ENCODE measurements around the gene ZNF460. TPM values are rescaled to one million over a fixed set of nuclear protein-coding genes. Genes with fewer than 3 reads are reported as not detected.
A peak's percentile ranks its signal among the peaks of the same experiment; 100 is the strongest.

Gene ZNF460
- total and polyA plus RNA-seq, 2 of the 13 experiments (the other 11 are each of a cell fraction or from before 2014, with no cell fraction given), result 14.5 to 44.8 TPM

DNA sequence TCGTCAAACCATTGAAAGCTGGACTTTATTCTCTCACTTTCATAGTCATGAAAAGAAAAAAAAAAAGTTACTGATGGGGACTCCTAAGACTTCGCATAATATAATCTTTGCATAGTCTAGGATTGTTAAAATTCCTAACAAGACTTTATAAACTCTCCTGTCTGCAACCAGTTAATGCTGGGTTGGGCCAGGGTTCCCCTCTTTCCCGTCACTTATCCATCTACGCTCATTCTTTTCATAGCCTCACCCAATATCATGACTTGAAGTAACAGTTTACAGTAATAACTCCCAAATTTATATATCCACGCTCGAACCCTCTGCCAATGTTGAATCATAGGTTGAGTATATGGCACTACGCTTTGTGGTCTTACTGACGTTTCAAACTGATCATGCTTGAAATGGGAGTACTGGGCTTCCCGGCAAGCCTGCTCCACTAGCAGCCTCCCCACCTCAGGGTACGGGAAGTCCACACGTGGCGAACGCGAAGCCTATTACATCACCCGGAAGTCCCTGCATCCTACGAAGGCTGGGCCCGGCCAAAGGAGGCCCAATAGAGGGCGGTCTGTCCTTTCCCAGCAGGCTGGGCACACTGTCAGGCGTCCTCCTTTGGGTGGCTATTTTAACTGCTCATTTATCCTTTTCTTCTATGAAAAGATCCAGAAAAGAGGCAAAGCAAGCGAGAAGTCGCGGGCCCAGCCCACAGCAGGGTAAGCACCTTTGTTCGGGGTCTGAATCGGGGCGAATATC lies 694 bp upstream of the ZNF460 start (continued):
- TF ChIP-seq PPARG (CRISPR knock-in tag; conservative IDR thresholded peaks at IDR 0.05) (peak; percentile 48; the same call in 1 of the 2 replicates), ZNF484 (CRISPR knock-in tag; IDR thresholded peaks at IDR 0.05; ENCODE audit: borderline replicate concordance, low read depth) (no peak), HOXA5 (CRISPR knock-in tag; IDR thresholded peaks at IDR 0.05) (peak; percentile 74; the same call in 1 of the 2 replicates), ZFP36L1 (CRISPR knock-in tag; IDR thresholded peaks at IDR 0.05) (peak; percentile 91; the same call in 1 of the 2 replicates), MLLT10 (CRISPR knock-in tag; IDR thresholded peaks at IDR 0.05) (no peak), ZNF713 (CRISPR knock-in tag; IDR thresholded peaks at IDR 0.05) (0 out of 2 replicates have a peak, but pooled peaks have one; percentile 6), REL (CRISPR knock-in tag; conservative IDR thresholded peaks at IDR 0.05) (0 out of 2 replicates have a peak, but pooled peaks have one; percentile 14), HMG20B (CRISPR knock-in tag; conservative IDR thresholded peaks at IDR 0.05) (no peak), EHMT2 (IDR thresholded peaks at IDR 0.05; ENCODE audit: borderline replicate concordance, low read depth, low read length) (no peak), ZNF549 (CRISPR knock-in tag; IDR thresholded peaks at IDR 0.05) (no peak), PHB2 (IDR thresholded peaks at IDR 0.05; ENCODE audit: partially characterized antibody) (no peak), PTBP1 (IDR thresholded peaks at IDR 0.05; ENCODE audit: low read depth, low read length, poor library complexity, severe bottlenecking) (no peak), CBX5 (CRISPR knock-in tag; IDR thresholded peaks at IDR 0.05; ENCODE audit: borderline replicate concordance) (peak; percentile 86), JARID2 (CRISPR knock-in tag; IDR thresholded peaks at IDR 0.05; ENCODE audit: insufficient replicate concordance) (no peak), DMAP1 (CRISPR knock-in tag; IDR thresholded peaks at IDR 0.05) (peak; percentile 100), CBX1 (IDR thresholded peaks at IDR 0.05; ENCODE audit: low read depth) (peak; percentile 43)
- TF ChIP-seq, protein P1, sequence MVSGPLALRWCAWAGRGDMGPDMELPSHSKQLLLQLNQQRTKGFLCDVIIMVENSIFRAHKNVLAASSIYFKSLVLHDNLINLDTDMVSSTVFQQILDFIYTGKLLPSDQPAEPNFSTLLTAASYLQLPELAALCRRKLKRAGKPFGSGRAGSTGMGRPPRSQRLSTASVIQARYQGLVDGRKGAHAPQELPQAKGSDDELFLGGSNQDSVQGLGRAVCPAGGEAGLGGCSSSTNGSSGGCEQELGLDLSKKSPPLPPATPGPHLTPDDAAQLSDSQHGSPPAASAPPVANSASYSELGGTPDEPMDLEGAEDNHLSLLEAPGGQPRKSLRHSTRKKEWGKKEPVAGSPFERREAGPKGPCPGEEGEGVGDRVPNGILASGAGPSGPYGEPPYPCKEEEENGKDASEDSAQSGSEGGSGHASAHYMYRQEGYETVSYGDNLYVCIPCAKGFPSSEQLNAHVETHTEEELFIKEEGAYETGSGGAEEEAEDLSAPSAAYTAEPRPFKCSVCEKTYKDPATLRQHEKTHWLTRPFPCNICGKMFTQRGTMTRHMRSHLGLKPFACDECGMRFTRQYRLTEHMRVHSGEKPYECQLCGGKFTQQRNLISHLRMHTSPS (CRISPR knock-in tag; IDR thresholded peaks at IDR 0.05; ENCODE audit: low read depth), result no peak
- TF ChIP-seq, protein P2, sequence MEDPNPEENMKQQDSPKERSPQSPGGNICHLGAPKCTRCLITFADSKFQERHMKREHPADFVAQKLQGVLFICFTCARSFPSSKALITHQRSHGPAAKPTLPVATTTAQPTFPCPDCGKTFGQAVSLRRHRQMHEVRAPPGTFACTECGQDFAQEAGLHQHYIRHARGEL (CRISPR knock-in tag; IDR thresholded peaks at IDR 0.05), result no peak
- TF ChIP-seq, protein P3, sequence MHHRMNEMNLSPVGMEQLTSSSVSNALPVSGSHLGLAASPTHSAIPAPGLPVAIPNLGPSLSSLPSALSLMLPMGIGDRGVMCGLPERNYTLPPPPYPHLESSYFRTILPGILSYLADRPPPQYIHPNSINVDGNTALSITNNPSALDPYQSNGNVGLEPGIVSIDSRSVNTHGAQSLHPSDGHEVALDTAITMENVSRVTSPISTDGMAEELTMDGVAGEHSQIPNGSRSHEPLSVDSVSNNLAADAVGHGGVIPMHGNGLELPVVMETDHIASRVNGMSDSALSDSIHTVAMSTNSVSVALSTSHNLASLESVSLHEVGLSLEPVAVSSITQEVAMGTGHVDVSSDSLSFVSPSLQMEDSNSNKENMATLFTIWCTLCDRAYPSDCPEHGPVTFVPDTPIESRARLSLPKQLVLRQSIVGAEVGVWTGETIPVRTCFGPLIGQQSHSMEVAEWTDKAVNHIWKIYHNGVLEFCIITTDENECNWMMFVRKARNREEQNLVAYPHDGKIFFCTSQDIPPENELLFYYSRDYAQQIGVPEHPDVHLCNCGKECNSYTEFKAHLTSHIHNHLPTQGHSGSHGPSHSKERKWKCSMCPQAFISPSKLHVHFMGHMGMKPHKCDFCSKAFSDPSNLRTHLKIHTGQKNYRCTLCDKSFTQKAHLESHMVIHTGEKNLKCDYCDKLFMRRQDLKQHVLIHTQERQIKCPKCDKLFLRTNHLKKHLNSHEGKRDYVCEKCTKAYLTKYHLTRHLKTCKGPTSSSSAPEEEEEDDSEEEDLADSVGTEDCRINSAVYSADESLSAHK (CRISPR knock-in tag; IDR thresholded peaks at IDR 0.05; ENCODE audit: borderline replicate concordance), result no peak
- TF ChIP-seq, protein P4, sequence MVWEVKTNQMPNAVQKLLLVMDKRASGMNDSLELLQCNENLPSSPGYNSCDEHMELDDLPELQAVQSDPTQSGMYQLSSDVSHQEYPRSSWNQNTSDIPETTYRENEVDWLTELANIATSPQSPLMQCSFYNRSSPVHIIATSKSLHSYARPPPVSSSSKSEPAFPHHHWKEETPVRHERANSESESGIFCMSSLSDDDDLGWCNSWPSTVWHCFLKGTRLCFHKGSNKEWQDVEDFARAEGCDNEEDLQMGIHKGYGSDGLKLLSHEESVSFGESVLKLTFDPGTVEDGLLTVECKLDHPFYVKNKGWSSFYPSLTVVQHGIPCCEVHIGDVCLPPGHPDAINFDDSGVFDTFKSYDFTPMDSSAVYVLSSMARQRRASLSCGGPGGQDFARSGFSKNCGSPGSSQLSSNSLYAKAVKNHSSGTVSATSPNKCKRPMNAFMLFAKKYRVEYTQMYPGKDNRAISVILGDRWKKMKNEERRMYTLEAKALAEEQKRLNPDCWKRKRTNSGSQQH (CRISPR knock-in tag; IDR thresholded peaks at IDR 0.05; ENCODE audit: low read depth), result peak; percentile 59; the same call in 1 of the 2 replicates
- TF ChIP-seq, protein P5, sequence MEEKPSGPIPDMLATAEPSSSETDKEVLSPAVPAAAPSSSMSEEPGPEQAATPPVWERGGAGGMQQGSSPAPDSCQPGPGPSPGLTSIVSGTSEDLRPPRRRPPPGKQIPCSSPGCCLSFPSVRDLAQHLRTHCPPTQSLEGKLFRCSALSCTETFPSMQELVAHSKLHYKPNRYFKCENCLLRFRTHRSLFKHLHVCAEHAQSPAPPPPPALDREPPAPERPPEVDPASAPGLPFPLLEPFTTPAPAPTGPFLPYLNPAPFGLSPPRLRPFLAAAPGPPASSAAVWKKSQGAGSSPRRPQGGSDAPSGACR (CRISPR knock-in tag; IDR thresholded peaks at IDR 0.05), result no peak
- TF ChIP-seq, protein P6, sequence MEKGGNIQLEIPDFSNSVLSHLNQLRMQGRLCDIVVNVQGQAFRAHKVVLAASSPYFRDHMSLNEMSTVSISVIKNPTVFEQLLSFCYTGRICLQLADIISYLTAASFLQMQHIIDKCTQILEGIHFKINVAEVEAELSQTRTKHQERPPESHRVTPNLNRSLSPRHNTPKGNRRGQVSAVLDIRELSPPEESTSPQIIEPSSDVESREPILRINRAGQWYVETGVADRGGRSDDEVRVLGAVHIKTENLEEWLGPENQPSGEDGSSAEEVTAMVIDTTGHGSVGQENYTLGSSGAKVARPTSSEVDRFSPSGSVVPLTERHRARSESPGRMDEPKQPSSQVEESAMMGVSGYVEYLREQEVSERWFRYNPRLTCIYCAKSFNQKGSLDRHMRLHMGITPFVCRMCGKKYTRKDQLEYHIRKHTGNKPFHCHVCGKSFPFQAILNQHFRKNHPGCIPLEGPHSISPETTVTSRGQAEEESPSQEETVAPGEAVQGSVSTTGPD (CRISPR knock-in tag; IDR thresholded peaks at IDR 0.05), result no peak
